Pancreas (tissue), 10 donors: ENCODE measurements around the gene EEF2K. TPM values are rescaled to one million over a fixed set of nuclear protein-coding genes. Genes with fewer than 3 reads are reported as not detected.

ENCODE experiments used
- ATAC-seq, 4 donors: fragments of 200-7000 bp; cut with Tn5 transposase; one replicate each; pipeline versions ENCODE4 v1.8.0 to v1.9.1; 2020; ENCODE audit warnings: mild to moderate bottlenecking in 4 of 4, moderate library complexity in 4 of 4
- DNase-seq, 6 donors: peaks; one replicate each; pipeline ENCODE4 v3.0.0-alpha.2; 2020
- FAIRE-seq: peaks from 2 replicates; lab custom pipeline; 2012; peaks lifted over from hg19 to GRCh38; lab: Jason Lieb, UNC
- H3K27ac ChIP-seq, 4 donors: fragments of 200-600 bp; sonication (generic); 1 replicate in 3 of 4; 2 replicates in 1 of 4; pipeline versions ENCODE4 v1.5.0 to v1.8.0; 2020
- H3K27me3 ChIP-seq, 4 donors: fragments of 200-600 bp; one replicate each; pipeline ENCODE4 v1.8.0; 2021
- H3K36me3 ChIP-seq, 3 donors: fragments of 200-600 bp; sonication (generic) in 1 of 3; one replicate each; pipeline versions ENCODE4 v1.5.0 to v1.8.0; 2020 to 2021
- H3K4me1 ChIP-seq, 3 donors: fragments of 200-600 bp; one replicate each; pipeline ENCODE4 v1.8.0; 2021
- H3K4me3 ChIP-seq, 4 donors: fragments of 200-600 bp; sonication (generic) in 2 of 4; one replicate each; pipeline versions ENCODE4 v1.5.0 to v1.8.0; 2020 to 2021
- H3K9me3 ChIP-seq, 4 donors: fragments of 200-600 bp; one replicate each; pipeline ENCODE4 v1.8.0; 2021
- WGBS, 2 donors: extraction: QIAGEN DNeasy Blood & Tissue Kit; methylation state at CpG; one replicate each; pipeline ENCODE4 v1.1.7; 2013; 5-methylcytosine and 5-hydroxymethylcytosine counted together
- intact Hi-C, 3 donors: fragments of 100-400 bp; cut with DNase I; formaldehyde crosslinking; loops; one replicate each; pipeline versions ENCODE4 v1.11.1 to v1.14.2; 2022
- polyA plus RNA-seq, 2 donors: library from polyadenylated mRNA; stranded (reverse); fragments of 200-250 nt; gene quantifications; one replicate each; pipeline ENCODE4 v1.2.3, GENCODE V29; 2013
- total RNA-seq, 6 donors: library from RNA; stranded (reverse); fragmentation: NEBNext Ultra II Directional in 4 of 6; extraction: Animal tissue kit (Norgen Biotek cat#: 25700) in 4 of 6; gene quantifications; one replicate each; pipeline versions ENCODE4 v1.2.1 to v1.2.4, GENCODE V29; 2021 to 2023
- TF ChIP-seq, protein P1 (sequence below), 4 donors: fragments of 200-600 bp; sonication (generic) in 3 of 4; IDR thresholded peaks; one replicate each; pipeline versions ENCODE4 v1.5.0 to v1.8.0; 2021; ENCODE audit warnings: antibody characterized with exemption in 4 of 4
- donor health status: healthy with polysubstance abuse.
- donor health status: DM: no; HTN: no; CAD: no; lungs with moderate emphysema.
- donor health status: DM: no; HTN: no; CAD: no.
- donor health status: control.
- donor health status: control.
- donor health status: Bipolar disorder and iron deficiency.
- donor health status: DM: yes; HTN: yes; CAD: no.
- donor health status: DM: no; HTN: no; CAD: no.
- donor health status: DM: no; HTN: no; CAD: no.
- donor health status: DM: yes; HTN: yes; CAD: no.

EEF2K gene
- total and polyA plus RNA-seq, 8 donors: 6.1 to 21.1 (median 16.5) TPM

DNA sequence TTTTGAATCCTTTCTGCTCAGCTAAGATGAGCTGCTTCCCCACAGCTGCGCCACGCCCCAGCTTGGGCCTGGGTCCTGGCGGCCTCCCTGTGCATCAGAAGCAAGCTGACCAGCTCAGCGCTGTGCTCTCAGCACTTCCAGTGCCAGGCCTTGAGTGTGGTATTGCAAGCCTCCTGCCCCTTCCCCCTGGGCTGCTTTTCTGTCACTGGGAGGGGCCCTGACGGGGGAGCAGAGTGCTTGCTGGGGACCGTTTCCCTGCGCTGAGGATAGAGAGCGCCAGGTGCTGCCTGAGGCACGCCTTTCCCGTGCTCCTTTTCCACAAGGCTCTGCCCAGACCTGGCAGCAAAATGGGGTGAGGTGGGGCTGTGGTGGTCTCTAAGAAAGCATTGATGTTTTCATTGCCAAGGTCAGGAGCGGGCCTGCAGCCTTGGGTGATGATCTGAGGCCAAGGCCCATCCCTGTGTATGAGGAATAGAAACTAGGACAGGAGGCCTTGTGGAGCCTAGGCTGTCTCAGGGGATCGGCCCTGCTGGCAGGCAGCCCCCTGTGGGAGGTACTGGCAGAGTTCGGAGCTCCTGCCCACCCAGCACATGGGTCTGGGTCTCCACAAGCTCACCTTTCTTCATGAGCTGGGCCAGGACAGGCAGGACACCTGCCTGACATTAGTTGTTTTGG is 120.8 kb downstream of the EEF2K start:
- ATAC-seq: no peak
- Histone ChIP-seq H3K4me3 (no peak overlapping the region), H3K4me1 (no peaks in the 10 kb centered on the region), H3K27ac (no peak overlapping the region), H3K36me3 (peaks cover 0 to 52% (median 35%) of the 10 kb centered on the region in 3 donors), H3K9me3 (no peaks in the 10 kb centered on the region), H3K27me3 (no peaks in the 10 kb centered on the region)
- 88 to 92% methylated on average over 13 of the region's 13 CpGs for WGBS, 2 donors
- DNase-seq: no peak
- intact Hi-C loops: no loop called here
- TF ChIP-seq, protein P1, sequence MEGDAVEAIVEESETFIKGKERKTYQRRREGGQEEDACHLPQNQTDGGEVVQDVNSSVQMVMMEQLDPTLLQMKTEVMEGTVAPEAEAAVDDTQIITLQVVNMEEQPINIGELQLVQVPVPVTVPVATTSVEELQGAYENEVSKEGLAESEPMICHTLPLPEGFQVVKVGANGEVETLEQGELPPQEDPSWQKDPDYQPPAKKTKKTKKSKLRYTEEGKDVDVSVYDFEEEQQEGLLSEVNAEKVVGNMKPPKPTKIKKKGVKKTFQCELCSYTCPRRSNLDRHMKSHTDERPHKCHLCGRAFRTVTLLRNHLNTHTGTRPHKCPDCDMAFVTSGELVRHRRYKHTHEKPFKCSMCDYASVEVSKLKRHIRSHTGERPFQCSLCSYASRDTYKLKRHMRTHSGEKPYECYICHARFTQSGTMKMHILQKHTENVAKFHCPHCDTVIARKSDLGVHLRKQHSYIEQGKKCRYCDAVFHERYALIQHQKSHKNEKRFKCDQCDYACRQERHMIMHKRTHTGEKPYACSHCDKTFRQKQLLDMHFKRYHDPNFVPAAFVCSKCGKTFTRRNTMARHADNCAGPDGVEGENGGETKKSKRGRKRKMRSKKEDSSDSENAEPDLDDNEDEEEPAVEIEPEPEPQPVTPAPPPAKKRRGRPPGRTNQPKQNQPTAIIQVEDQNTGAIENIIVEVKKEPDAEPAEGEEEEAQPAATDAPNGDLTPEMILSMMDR (IDR thresholded peaks at IDR 0.05): no peak
- FAIRE-seq: no peak

DNA sequence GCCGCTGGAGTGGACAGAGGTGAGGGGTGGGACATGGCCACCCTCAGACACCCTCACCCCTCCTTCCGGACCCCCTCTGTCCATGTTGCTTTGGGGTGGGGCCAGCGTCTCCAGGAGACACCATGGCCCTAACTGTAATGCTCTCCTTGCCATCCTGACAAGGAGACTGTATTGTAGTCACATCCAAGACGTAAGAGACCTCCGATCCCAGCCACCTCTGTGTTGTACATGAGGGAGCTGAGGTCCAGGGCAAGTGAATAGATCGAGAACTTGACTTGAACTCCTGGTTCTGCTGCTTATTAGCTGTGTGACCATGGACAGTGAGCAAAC is 121.3 kb downstream of the EEF2K start:
- TF ChIP-seq, protein P1 (IDR thresholded peaks at IDR 0.05): no peak
- DNase-seq (no peak), FAIRE-seq (no peak), ATAC-seq (no peak)
- Histone ChIP-seq H3K27ac (no peak overlapping the region), H3K4me1 (no peaks in the 10 kb centered on the region), H3K9me3 (no peaks in the 10 kb centered on the region), H3K27me3 (no peaks in the 10 kb centered on the region), H3K4me3 (no peak overlapping the region), H3K36me3 (peaks cover 0 to 55% (median 32%) of the 10 kb centered on the region in 3 donors)
- intact Hi-C loops: no loop called here
- 91 to 96% methylated on average over 6 of the region's 6 CpGs for WGBS, 2 donors

DNA sequence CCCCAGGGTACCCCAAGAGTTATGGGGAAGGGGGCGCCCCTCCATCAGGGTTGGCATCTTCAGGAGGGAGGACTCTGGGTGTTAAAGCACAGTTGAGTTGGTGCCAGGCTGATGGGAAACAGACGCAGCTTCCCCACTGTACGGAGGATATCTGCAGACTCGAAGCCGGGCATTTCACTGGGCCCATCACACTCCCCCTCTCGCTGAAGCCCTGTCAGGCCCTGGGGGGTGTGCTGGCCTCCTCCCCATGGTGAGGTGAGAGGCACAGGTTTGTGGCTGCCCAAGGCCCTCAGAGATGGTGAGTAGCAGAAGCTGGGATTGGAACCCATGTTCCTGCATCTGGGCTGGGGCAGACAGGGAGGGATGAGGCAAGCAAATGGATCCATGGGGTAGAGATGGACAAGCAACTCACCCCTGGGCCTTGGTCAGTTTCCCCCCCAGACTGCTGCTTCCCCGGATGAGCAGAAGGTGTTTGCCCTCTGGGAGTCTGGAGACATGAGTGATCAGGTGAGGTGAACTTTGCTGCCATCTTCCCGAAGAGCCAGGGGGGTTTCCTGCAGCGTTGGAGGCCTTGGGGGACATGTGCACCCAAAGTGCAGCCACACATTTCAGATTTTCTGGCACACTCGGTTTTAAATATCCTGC is 122.1 kb downstream of the EEF2K start:
- intact Hi-C loops: no loop called here

DNA sequence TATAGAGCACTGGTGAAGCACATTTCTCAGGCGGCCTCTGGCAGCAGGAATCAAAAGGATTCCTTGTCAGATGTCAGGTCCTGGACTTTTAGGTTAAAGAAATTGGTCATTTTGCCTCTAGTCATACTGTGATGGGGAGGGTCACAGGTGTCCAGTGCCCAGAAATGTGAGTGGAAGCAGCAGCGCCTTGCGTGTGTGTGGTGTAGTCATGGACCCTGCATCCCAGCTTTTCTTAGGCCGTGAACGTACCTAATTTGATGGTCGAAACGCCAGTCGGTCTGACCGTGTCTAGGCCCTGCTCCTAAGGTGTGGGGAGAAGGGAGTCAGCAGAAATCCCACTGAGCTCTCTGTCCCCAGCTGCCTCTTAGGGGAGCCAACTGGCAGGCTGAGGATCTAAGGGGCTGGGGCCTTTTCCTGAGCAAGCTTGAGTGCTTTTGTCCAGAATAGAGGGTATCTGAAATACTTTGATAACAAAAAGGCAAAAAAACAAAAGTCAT is 123.2 kb downstream of the EEF2K start:
- no peak overlapping the region for H3K4me3 ChIP-seq
- DNase-seq (no peak), FAIRE-seq (no peak), ATAC-seq (no peak)
- TF ChIP-seq, protein P1 (IDR thresholded peaks at IDR 0.05): no peak
- no peaks in the 10 kb centered on the region for H3K9me3 ChIP-seq
- H3K27me3 ChIP-seq: no peaks in the 10 kb centered on the region
- no peaks in the 10 kb centered on the region for H3K4me1 ChIP-seq
- WGBS, 2 donors: 95 to 96% methylated on average over 9 of the region's 9 CpGs
- peaks cover 0 to 66% (median 28%) of the 10 kb centered on the region in 3 donors for H3K36me3 ChIP-seq
- intact Hi-C loops: no loop called here
- H3K27ac ChIP-seq: no peak overlapping the region

More for the DNA sequence above, 122.1 kb downstream of the EEF2K start:
- FAIRE-seq: no peak
- H3K27ac ChIP-seq: no peak overlapping the region
- 86 to 87% methylated on average over 10 of the region's 10 CpGs for WGBS, 2 donors
- no peaks in the 10 kb centered on the region for H3K4me1 ChIP-seq
- H3K36me3 ChIP-seq: peaks cover 0 to 56% (median 32%) of the 10 kb centered on the region in 3 donors
- no peaks in the 10 kb centered on the region for H3K27me3 ChIP-seq
- ATAC-seq: no peak
- no peak for DNase-seq
- H3K9me3 ChIP-seq: no peaks in the 10 kb centered on the region
- no peak overlapping the region for H3K4me3 ChIP-seq
- TF ChIP-seq, protein P1 (IDR thresholded peaks at IDR 0.05): no peak

DNA sequence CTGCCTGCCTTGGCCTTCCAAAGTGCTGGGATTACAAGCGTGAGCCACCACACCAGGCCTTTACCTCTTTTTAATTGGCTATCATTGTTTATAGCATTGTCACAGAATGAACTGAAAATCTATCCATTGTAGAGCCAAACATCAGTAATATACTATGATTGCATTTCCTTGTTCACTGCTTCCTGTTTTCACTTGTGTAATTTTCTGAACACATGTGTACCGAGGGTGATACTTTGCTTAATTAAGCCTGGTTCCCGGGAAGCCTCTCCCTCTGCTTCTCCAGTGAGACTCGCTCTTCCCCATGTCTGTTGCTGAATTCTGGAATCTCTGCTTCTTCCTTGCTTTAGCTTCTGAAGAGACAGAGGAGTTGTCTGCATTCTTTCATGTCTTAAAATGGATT is 124.2 kb downstream of the EEF2K start:
- H3K27me3 ChIP-seq: no peaks in the 10 kb centered on the region
- H3K4me1 ChIP-seq: no peaks in the 10 kb centered on the region
- 78% methylated on average over 4 of the region's 4 CpGs for WGBS, 2 donors
- DNase-seq (no peak), FAIRE-seq (no peak), ATAC-seq (no peak)
- no peak overlapping the region for H3K4me3 ChIP-seq
- peaks cover 0 to 62% (median 25%) of the 10 kb centered on the region in 3 donors for H3K36me3 ChIP-seq
- H3K9me3 ChIP-seq: no peaks in the 10 kb centered on the region
- intact Hi-C loops: no loop called here
- TF ChIP-seq, protein P1 (IDR thresholded peaks at IDR 0.05): no peak
- no peak overlapping the region for H3K27ac ChIP-seq
